ENCODE measurements around the gene GYS2.
A peak's percentile ranks its signal among the peaks of the same experiment; 100 is the strongest.

The GYS2 gene

GRCh38 chr12:21552635-21553328 is 51.9 kb downstream of the GYS2 start:
- DNase-seq (ENCODE audit: low spot score), result no peak

GRCh38 chr12:21551841-21552465 is 52.7 kb downstream of the GYS2 start:
- DNase-seq (ENCODE audit: low spot score), result no peak

DNA sequence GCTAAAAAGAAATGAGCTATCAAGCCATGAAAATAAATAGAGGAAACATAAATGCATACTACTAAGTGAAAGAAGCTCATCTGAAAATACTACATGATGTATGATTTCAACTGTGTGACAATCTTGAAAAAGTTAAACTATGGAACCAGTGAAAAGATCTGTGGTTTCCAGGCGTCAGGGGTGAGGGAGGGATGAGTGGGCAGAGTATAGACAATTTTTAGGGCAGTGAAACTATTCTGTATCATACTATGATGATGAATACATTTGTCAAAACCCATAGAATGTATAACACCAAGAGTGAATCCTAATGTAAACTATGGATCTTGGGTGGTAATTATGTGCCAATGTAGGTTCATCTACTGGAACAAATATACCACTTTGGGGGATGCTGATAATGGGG is 57.2 kb downstream of the GYS2 start:
- DNase-seq (ENCODE audit: low spot score), result no peak

- no peak for DNase-seq (ENCODE audit: low spot score)
These were observed 57.9 kb downstream of the GYS2 start for GRCh38 chr12:21546716-21547115.

DNA sequence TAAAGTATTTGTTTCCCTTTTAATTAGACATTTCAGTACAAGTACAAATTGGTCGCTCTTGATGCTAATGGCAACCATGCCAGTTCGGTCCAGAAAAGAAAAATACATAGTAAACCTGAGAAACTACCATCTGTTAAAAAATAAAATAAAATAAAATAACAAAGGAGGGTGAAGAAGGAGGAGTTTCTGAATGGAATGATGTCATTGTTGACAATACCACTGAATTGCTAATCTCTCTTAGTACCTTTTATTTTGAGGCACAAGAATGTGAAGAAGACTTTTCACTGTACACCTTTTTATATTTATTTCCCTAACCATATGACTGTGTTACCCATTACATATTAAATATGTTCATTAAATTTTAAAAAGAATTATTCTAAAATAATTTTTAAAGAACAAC is 59.1 kb downstream of the GYS2 start:
- no peak for DNase-seq (ENCODE audit: low spot score)

DNA sequence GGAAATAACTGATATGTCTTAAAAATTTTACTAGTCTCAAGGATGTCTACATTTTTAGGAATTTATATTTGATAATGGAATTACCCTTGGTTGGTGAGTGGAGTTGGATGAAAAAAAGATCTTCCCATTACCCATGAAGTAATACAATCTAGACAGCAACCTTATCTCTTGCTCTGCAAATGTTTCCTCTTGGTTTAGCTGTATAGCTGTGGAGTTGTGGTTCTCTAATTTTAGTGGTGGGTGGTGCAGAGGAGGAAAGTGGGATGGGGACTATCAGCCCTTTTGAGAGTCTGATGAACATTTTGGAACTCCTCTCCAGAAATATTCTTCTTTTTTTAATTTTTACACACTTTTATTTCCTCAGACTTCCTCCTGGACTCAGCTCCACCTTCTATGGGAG is 61.5 kb downstream of the GYS2 start:
- DNase-seq (ENCODE audit: low spot score), result no peak

GRCh38 chr12:21542403-21542802 is 62.2 kb downstream of the GYS2 start:
- no peak for DNase-seq (ENCODE audit: low spot score)

GRCh38 chr12:21541773-21542172 is 62.9 kb downstream of the GYS2 start:
- DNase-seq (ENCODE audit: low spot score), result no peak

- DNase-seq (ENCODE audit: low spot score), result no peak
These were observed 64.8 kb downstream of the GYS2 start for GRCh38 chr12:21539797-21540196.

- DNase-seq (ENCODE audit: low spot score), result no peak
These were observed 66.5 kb downstream of the GYS2 start for GRCh38 chr12:21538061-21538653.

DNA sequence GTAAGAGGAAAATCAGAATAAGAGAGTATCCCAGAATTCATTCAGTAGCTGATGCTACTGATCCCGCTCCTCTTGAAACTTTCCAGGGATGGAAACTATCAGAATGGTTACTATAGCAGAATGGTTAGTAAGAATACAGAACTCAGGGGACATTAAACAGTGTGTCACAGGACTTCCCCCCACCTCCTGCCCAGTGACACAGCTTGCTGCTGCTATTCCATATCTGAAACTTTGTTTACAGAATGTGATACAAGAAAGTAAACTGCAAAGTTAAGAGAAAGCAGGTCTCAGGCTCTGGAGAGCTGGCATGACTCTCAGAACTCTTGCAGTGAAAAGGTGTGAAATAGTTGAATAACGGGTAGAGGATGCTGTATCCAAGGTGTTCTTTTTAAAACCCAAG is 75.2 kb downstream of the GYS2 start:
- DNase-seq (ENCODE audit: low spot score), result no peak

DNA sequence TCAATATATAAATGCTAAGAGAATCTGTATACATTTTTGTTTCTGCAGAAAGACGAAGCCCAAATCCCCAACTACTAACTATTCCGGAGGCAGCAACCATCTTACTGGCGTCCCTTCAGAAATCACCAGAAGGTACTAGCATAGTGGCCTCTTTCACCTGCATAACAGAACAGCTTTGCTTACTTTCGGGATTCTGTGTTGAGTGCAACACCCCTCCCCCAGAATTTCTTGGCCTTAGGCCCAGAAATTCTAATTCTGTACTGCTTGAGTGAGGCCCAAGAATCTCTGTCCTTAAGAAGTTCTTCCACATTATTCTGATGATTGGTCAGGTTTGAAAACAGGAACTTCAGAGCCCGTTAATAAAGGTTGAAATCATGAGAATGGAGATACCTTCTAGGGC is 75.7 kb downstream of the GYS2 start:
- no peak for DNase-seq (ENCODE audit: low spot score)

DNA sequence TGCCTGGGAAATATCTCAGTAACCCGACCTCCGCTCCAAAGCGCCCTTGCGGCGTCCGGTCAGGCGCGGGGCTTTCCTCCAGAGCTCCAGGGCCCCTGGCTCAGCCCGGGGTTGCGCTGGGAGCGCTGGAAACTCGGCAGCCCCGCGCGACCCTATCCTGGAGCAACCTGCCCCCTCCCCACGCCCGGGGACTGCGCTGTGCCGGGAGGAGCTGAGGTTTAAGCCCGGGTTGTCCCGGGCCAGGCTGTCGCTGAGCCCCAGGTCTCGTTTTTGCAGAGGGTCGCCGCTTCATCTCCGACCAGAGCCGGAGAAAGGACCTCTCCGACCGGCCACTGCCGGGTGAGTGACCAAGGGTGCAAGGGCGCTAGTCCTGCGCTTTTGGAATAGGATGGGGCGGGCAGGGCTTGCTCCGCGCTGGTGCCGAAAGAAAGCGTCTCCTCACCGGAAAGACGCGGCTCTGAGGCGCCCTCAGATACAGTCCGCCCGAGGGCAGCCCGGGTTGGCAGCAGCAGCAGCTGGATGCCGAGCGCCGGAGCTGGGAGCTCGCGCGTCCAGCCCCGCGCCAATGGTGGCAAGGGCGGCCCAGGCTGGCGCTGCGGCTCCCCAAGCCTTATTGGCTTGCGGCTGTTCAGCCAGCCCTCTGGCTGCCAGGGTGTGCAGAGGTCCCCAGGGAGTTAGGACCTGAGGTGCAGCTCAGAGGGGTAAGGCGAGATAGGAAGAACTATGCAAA is 77.0 kb downstream of the GYS2 start:
- peak; percentile 72 for DNase-seq (ENCODE audit: low spot score)

GRCh38 chr12:21526721-21527345 is 77.8 kb downstream of the GYS2 start:
- no peak for DNase-seq (ENCODE audit: low spot score)

- peak; percentile 5 for DNase-seq (ENCODE audit: low spot score)
These were observed 78.6 kb downstream of the GYS2 start, which contains the start of gene SPX for GRCh38 chr12:21526053-21526452. Gene SPX, plus strand, starts transcription at chr12:21526296. Its CDS starts 177 bp downstream, at chr12:21526473.

- DNase-seq (ENCODE audit: low spot score), result no peak
These were observed 81.5 kb downstream of the GYS2 start for GRCh38 chr12:21523148-21523547.

- DNase-seq (ENCODE audit: low spot score), result no peak
These were observed 83.1 kb downstream of the GYS2 start for GRCh38 chr12:21521541-21521940.

GRCh38 chr12:21518451-21518850 is 86.2 kb downstream of the GYS2 start:
- no peak for DNase-seq (ENCODE audit: low spot score)

DNA sequence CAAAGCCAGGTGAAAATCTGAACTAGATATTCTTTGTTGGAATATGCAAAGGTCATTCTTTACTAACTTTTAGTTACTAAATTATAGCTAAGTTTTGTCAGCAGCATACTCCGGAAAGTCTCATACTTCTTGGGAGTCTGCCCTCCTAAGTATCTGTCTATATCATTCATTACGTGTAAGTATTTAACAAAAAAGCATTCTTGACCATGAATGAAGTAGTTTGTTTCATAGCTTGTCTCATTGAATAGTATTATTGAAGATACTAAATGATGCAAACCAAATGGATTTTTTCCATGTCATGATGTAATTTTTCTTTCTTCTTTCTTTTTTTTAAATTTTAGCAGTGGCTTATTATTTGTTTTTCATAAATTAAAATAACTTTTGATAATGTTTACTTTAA is 88.4 kb downstream of the GYS2 start:
- DNase-seq (ENCODE audit: low spot score), result no peak

- no peak for DNase-seq (ENCODE audit: low spot score)
These were observed 94.9 kb downstream of the GYS2 start for GRCh38 chr12:21509768-21510167.

DNA sequence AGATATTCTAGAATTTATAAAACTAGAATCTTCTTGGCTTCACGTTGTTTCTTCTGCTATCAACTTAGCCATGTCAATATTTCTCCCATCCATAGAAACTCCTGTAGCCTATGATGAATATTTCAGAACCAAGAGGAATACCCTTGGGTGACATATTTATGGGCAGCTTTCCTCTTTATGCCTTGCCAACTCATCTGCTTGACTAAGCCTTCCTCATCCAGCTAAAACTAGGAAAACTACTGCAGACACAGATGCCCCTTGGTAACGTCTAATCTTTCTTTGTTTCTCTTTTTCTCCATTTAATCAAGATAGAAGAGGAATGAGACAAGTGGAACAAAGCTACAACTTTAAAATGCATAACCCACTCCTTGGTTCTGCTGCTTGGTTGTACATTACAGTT is 96.8 kb downstream of the GYS2 start:
- DNase-seq (ENCODE audit: low spot score), result no peak

DNA sequence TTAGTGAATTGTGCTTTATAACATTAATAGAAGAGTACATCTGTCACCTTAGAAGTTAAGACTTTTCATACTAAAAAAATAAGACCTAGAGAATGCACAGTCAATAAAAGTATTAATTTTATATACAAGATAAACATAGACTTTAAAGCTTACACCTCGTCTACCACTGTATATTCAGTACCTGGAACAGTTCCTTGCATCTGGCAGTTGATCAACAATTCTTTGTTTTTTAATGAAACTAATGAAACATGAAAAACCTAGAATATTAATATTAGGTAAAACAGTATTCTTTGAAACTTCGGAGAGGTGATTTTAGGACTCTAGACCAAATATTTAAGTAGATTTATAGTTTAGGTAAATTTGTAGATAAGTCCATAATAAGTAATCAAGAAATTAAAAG is 98.8 kb downstream of the GYS2 start:
- no peak for DNase-seq (ENCODE audit: low spot score)
